NB4 (cell line): ENCODE measurements around the gene TALDO1.

Experiments
- CTCF ChIP-seq: IDR thresholded peaks from one replicate; pipeline ENCODE4 v1.5.1; 2012; ENCODE audit warnings: low read depth, low read length
- POLR2A ChIP-seq: IDR thresholded peaks from 2 replicates; pipeline ENCODE4 v1.6.1; 2011; ENCODE audit warnings: mild to moderate bottlenecking; ENCODE audit not compliant: insufficient read length; ENCODE audit errors: extremely low read depth

GRCh38 chr11:796565-797295, 49.5 kb downstream of the TALDO1 start:
- no peak for TF ChIP-seq CTCF
- no peak for TF ChIP-seq POLR2A
